ENCODE data around the gene MAP2K3. TPM values are rescaled to one million over a fixed set of nuclear protein-coding genes. Genes with fewer than 3 reads are reported as not detected.
A peak's percentile ranks its signal among the peaks of the same experiment; 100 is the strongest.
"Not testable (repeated sequence)": the region's sequence is repeated elsewhere in the genome, so short reads cannot be mapped to it uniquely, and the experiment has no call there.

The MAP2K3 gene
- total RNA-seq, 1 donor from 2014 or later: 68.3 TPM

DNA sequence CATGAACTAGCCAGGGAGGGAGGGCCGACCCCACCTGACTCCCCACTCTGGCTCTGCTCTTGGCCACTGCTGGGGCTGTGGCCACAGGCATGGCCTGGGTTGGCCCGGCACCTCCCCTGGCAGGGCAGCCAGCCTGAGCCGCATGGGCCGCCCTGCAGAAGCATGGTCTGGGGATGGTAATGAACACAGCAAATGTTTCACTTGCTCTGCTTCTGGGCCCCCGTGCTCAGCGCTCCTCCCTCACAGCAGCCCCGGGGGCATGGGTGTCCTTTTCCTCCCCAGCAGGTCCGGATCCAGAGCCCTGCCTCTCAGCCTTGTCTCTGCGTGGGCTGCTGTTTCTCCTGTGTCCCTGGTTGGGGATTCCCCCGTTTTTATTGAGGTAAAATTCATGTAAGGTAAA, 60.7 kb downstream of the MAP2K3 start:
- TF ChIP-seq CTCF (IDR thresholded peaks at IDR 0.05): no peak
- ATAC-seq (peak; percentile 1), DNase-seq (peak; percentile 58)
- no peaks in the 10 kb centered on the region for H3K36me3 ChIP-seq
- H3K4me3 ChIP-seq: no peak overlapping the region
- intact Hi-C loops (cut with DNase I): no loop called here
- no peak overlapping the region for H3K27ac ChIP-seq
- H3K4me1 ChIP-seq: no peaks in the 10 kb centered on the region
- H3K9me3 ChIP-seq: no peaks in the 10 kb centered on the region
- H3K27me3 ChIP-seq: no peaks in the 10 kb centered on the region

DNA sequence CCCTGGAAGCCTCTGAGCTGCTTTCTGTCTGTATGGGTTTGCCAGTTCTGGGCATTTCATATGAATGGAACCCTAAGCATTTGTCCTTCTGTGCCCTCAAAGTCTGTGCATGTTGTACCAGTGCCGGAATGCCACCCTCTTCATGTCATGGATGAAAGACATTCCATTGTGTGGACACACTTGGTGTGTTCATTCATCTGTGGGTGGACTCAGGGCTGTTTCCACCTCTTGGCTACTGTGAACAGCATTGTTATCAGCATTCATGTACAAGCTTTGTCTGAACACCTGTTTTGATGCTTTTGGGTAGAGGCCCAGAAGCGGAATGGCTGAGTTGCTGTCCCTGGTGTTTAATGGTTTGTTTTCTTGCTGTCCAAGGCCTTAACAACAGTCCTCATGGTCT, 61.6 kb downstream of the MAP2K3 start:
- ATAC-seq: peak; percentile 38
- H3K9me3 ChIP-seq; H3K27ac ChIP-seq; H3K27me3 ChIP-seq; H3K4me3 ChIP-seq; DNase-seq; H3K4me1 ChIP-seq; intact Hi-C loops (cut with DNase I); H3K36me3 ChIP-seq: not testable (repeated sequence)

DNA sequence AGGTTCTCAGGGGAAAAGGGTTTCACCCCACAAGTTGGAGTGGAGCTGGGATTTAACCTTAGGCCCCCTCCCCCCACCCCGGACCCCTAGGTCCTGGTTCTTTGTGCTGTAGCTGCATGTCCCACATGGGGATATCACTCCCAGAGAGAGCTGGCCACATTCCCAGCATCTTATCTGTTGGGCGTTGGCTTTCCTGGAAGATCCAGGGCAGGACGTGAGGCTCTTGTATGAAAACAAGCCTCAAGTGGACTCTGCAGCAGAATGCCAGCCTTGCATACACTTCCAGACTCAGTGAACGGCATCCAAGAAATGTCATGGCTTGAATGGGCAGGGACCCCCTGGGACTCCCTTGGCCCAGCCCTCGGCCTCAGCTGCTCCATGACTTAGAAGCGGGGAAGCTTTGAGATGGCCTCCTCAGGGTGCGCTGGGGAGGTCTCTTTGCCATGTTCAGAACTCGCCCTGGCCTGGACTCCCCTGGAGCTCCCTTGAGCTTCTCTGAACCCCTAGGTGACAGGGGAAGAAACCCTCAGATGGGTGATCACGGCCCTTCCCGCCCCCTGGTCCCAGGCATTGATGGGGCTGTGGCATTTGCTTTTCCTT, 62.2 kb downstream of the MAP2K3 start:
- H3K27ac ChIP-seq; H3K4me3 ChIP-seq; intact Hi-C loops (cut with DNase I); H3K36me3 ChIP-seq; H3K9me3 ChIP-seq; H3K4me1 ChIP-seq; H3K27me3 ChIP-seq: not testable (repeated sequence)
- peak; percentile 63 for DNase-seq
- ATAC-seq: peak; percentile 22

- intact Hi-C loops (cut with DNase I); H3K36me3 ChIP-seq; H3K9me3 ChIP-seq; H3K27ac ChIP-seq; H3K4me1 ChIP-seq; H3K4me3 ChIP-seq; ATAC-seq; DNase-seq; H3K27me3 ChIP-seq: not testable (repeated sequence)
Measured at GRCh38 chr17:21347660-21348059, 63.1 kb downstream of the MAP2K3 start.

- DNase-seq (peak; percentile 46), ATAC-seq (peak; percentile 28)
- H3K9me3 ChIP-seq; H3K36me3 ChIP-seq; H3K4me3 ChIP-seq; H3K27ac ChIP-seq; H3K27me3 ChIP-seq; intact Hi-C loops (cut with DNase I); H3K4me1 ChIP-seq: not testable (repeated sequence)
Measured at GRCh38 chr17:21348081-21348925, 63.8 kb downstream of the MAP2K3 start.

DNA sequence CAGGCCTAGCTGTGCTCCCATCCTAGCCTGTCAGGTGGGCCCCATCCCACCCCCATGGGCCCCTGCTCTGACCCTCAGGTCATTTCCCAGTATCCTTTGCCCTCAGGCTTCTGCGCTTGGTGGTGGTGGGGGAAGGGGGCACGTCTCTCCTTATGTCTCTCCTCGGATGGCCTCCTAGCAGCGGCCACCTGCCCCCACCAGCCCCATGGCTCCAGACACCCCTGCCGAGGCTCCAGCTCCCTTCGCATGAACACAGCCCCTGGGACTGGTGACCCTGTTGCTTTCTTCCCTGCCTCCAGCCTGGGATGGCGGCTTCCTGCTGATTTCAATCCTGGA, 64.4 kb downstream of the MAP2K3 start:
- DNase-seq: peak; percentile 40
- not testable (repeated sequence) for H3K27ac ChIP-seq

DNA sequence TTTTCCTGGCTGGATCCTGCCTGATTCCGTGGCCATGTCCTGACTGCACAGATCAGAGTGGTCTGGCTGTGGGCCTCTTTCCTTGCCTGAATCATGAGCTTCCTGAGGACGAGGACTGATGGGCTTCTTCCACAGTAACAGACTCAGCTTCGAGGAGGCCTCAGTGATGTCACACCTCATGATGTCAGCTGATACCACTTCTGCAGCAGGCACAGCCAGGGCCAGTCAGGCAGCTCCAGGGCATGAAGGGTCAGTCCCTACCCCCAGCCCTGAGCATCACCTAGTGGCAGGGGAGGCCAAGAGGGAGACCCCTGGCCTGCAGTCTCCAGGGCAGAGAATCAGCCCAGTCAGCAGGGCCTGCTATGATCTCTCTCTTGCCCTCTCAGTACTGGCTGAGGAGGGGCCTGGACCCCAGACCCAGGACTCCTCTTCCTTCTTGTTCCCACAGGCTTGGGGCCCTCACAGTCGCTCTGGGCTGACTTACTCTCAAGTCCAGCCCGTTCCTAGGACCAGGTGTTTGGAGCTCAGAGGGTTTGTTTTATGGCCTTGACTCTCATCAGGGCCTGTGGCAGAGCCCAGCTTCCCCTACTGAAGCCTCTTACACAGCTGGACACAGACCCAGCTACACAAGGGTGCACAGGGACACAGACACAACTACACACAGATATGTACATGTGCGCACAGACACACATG, 65.0 kb downstream of the MAP2K3 start:
- H3K9me3 ChIP-seq; H3K27me3 ChIP-seq; H3K4me3 ChIP-seq; ATAC-seq; H3K27ac ChIP-seq; intact Hi-C loops (cut with DNase I); H3K4me1 ChIP-seq; H3K36me3 ChIP-seq: not testable (repeated sequence)
- peak; percentile 38 for DNase-seq

More for the DNA sequence above, 64.4 kb downstream of the MAP2K3 start:
- H3K4me1 ChIP-seq; H3K36me3 ChIP-seq; intact Hi-C loops (cut with DNase I); ATAC-seq; H3K27me3 ChIP-seq; H3K9me3 ChIP-seq; H3K4me3 ChIP-seq: not testable (repeated sequence)

DNA sequence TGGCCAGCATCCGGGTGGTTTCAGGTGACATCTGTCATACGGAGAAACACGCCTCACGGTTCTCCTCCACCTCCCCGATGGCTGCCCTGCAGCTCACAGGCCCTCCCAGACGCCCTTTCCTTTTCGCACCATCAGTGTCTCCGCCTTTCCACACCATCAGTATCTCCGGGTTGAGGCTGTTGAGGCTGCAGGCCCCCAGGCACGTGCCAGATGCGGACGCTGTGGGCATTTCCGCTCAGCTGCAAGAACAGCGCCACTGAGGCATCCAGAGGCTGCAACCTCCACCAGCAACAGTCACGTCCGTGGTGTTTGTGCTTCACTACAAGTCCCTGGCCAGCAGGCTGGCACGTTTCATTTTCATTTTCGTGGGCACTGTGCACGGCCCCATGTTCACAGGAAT, 66.0 kb downstream of the MAP2K3 start:
- intact Hi-C loops (cut with DNase I); H3K9me3 ChIP-seq; H3K36me3 ChIP-seq; H3K4me3 ChIP-seq; ATAC-seq; H3K27ac ChIP-seq; H3K27me3 ChIP-seq; H3K4me1 ChIP-seq: not testable (repeated sequence)
- DNase-seq: peak; percentile 32

DNA sequence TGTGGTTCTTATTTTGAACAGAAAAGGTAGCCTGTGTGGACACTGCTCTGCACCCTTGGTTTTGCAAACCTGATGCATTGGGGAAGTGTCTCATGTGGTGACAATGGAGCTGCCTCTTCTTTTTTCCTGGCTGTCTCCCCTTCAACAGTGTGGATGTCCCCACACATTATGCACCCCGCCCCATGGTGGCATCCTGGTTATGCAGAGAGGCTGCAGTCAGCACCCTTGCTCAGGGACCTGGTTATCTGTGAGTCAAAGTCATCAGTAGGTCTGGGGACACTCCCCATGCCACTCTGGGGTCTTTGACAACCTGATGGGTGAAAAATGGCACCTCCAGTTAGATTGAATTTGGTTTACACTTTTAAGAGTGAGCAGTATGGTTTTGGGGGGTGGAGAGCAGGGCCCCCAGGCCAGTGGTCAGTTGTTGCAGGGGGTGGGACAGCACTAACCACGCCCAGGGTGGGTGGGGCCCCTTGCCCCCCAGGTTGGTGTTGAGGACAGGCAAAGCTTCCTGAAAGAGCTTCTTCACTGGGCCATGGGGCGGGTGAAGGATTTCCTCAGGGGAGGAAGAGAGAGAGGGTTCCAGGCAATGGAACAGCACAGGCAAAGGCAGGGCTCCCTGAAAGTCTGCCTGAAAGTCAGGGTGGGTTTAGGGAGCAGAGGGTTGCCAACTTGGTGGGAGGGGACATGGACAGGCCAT, 67.0 kb downstream of the MAP2K3 start:
- no peak overlapping the region for H3K27ac ChIP-seq
- no peaks in the 10 kb centered on the region for H3K36me3 ChIP-seq
- intact Hi-C loops (cut with DNase I): no loop called here
- no peaks in the 10 kb centered on the region for H3K4me1 ChIP-seq
- peak; percentile 31 for DNase-seq
- no peaks in the 10 kb centered on the region for H3K27me3 ChIP-seq
- no peak overlapping the region for H3K4me3 ChIP-seq
- H3K9me3 ChIP-seq: no peaks in the 10 kb centered on the region
- no peak for ATAC-seq
- no peak for TF ChIP-seq CTCF (IDR thresholded peaks at IDR 0.05)

Data from upper lobe of right lung (tissue), 1 donor.